ENCODE data around the gene SLC6A3.
"Not testable (repeated sequence)": the region's sequence is repeated elsewhere in the genome, so short reads cannot be mapped to it uniquely, and the experiment has no call there.

The SLC6A3 gene

DNA sequence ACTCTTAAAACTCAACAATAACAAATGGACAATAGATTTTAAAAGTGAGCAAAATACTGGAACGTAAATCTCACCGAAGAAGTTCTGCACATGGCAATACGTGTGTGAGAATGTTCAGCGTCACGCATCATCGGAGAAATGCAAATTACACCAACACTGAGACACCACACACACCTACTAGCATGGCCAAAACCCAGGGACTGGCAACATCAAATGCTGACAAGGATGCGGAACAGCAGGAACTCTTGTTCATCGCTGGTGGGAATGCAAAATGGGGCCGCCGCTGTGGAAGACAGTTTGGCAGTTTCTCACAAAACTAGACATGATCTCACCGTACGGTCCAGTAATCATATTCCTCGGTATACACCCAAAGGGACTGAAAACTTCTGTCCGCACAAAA lies 78.7 kb downstream of the SLC6A3 start:
- DNase-seq, result no peak

- DNase-seq, result no peak
Measured at GRCh38 chr5:1364211-1364610, 81.0 kb downstream of the SLC6A3 start.

DNA sequence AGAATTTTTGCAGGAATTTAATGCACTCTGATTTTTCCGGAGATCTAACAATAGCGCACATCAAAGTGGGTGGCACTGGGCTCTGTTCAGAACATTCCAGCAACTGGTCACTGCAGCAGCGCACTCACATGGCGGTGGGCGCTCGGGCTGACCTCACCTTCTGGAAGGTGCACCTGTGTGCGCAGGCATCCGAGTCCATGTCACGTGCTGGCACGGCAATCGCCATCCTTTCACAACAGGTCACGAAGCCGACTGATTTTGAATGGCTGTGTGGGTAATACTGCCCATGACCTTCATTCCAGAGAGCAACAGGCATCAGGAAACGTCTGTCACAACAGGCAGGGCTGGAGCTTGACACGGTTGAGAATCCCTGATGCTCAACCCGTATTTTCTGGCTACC lies 81.7 kb downstream of the SLC6A3 start:
- DNase-seq, result no peak

GRCh38 chr5:1363160-1363559 lies 82.1 kb downstream of the SLC6A3 start:
- no peak for DNase-seq

- DNase-seq, result no peak
Measured at GRCh38 chr5:1362242-1363015, 82.8 kb downstream of the SLC6A3 start.

- DNase-seq, result no peak
Measured at GRCh38 chr5:1360861-1361260, 84.4 kb downstream of the SLC6A3 start.

DNA sequence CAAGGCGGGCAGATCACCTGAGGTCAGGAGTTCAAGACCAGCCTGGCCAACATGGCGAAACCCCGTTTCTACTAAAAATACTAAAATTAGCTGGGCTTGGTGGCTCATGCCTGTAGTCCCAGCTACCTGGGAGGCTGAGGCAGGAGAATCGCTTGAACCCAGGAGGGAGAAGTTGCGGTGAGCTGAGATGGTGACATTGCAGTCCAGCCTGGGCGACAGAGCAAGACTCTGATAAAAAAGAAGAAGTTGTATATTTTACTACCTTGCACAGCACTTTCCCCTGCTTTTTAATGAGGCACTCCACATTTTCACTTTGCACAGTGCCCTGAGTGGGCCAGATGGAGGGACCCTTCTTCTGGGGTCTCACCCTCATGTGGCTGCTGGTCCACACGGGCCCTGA lies 84.9 kb downstream of the SLC6A3 start:
- not testable (repeated sequence) for DNase-seq

- no peak for DNase-seq
Measured at GRCh38 chr5:1359713-1360112, 85.5 kb downstream of the SLC6A3 start.

- no peak for DNase-seq
Measured at GRCh38 chr5:1359031-1359645, 86.1 kb downstream of the SLC6A3 start.

GRCh38 chr5:1358726-1359025 lies 86.6 kb downstream of the SLC6A3 start:
- no peak for DNase-seq

GRCh38 chr5:1357946-1358725 lies 87.1 kb downstream of the SLC6A3 start:
- no peak for DNase-seq

GRCh38 chr5:1356873-1357787 lies 88.1 kb downstream of the SLC6A3 start:
- no peak for DNase-seq

DNA sequence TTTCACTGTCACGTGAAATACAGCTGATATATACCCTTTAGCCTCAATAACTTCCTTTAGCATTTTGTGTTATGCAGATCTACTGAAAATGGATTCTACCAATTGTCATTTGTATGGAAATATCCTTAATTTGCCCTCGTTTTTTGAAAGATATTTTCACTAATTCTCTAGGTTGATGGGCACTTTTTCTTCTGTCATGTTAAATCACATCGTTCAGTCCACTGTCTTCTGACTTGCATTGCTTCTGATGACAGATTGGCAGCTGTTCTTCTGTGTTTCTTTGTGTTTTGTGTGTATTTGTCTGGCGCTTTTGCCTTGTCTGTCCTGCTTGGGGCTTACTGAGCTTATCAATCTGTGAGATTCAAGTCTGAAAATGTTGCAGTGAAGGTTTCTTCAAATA lies 90.7 kb downstream of the SLC6A3 start:
- no peak for DNase-seq

DNA sequence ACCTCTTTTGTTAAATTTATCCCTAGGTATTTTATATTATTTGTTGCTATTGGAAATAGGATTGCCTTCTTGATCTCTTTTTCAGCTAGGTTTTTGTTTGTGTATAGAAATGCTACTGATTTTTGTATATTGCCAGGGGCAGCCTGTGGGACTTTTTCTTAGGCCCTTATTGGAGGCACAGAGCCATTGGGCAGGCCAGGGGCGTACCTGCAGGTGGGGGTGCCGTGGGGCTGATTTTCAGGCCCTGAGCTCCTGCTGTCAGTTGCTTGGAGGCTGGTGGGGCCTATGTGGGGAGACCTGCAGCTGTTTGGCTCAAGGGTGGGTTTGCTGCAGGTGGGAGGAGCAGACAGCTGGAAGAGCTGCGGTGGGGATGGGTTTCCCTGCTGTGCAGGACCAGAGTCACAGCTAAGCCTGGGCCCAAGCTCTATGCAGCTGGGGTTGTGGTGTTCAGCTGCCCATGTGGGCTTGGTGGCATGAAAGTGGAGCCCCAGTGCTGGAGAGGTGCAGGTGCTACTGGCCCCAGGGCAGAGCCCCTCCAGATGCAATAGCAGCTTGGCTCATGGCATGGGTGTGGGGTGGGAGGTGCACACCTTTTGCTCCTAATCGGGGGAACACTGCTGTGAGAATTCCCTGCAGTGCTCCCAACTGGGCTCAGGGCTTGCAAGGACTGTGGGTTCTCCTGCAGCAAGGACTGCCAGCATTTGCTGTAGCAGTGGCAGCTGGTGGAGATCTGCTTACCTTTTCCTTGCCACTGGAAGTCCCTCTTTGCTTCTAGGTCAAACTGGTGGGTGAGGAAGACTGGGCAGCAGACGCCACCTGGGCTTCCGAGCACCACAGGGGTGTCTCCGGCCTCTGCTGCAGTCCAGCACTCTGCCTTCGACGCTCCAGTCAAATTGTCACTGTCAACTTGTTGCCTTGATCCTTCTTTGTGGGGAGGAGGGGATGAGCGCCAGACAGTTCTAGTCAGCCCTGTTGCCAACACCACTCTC lies 92.7 kb downstream of the SLC6A3 start:
- DNase-seq, result no peak

DNA sequence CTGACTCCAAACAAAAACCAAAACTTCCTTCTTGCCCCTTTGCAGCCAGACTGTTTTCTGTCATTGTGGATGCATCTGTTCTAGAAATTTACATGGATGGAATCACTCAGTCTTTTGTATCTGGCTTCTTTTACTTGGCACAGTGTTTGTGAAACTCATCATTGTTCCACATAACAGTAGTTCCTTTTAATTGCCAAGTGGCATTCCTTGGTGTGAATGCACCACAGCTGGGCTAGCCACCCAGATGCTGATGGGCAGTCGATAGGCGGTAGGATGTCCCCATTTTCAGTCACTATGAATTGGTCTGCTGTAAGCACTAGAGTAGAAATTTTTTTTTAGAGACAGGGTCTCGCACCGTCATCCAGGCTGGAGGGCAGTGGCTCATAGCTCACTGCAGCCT lies 94.1 kb downstream of the SLC6A3 start:
- no peak for DNase-seq

DNA sequence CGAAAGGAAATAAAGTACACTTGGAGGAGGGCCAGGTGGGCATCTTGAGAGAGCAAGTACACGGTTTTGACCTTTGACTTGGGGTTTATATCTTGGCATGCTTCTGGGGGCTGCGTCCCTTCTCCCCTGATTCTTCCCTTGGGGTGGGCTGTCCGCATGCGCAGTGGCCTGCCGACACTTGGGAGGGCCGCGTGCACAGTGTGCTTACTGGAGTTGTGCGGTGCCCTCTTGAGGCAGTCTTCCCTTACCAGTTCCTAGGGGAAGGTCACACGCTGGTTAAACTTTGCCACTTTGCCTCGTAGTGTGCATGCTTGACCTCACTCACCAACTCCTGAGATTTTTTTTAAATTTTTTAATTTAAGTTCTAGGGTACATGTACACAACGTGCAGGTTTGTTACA lies 96.0 kb downstream of the SLC6A3 start:
- DNase-seq, result no peak

GRCh38 chr5:1348986-1349245 lies 96.3 kb downstream of the SLC6A3 start:
- no peak for DNase-seq

GRCh38 chr5:1347571-1347970 lies 97.7 kb downstream of the SLC6A3 start:
- peak; percentile 56 for DNase-seq

- DNase-seq, result no peak
Measured at GRCh38 chr5:1346627-1347440, 98.4 kb downstream of the SLC6A3 start.

- DNase-seq, result no peak
Measured at GRCh38 chr5:1345876-1346626, 99.2 kb downstream of the SLC6A3 start.
